DOHH2 (cell line): ENCODE measurements around the gene LGR5.

Experiments used
- H3F3A ChIP-seq: fragments of 200-600 bp; sonication (generic), shearing (Covaris generic); 2 replicates; pipeline ENCODE4 v1.6.0; 2016; ENCODE audit warnings: antibody characterized with exemption, mild to moderate bottlenecking; ENCODE audit not compliant: control insufficient read depth, insufficient read depth
- H3K27ac ChIP-seq: fragments of 200-600 bp; sonication (generic); 2 replicates; pipeline ENCODE4 v1.5.1; 2014; ENCODE audit warnings: low read depth, mild to moderate bottlenecking, low read length, moderate library complexity
- H3K27me3 ChIP-seq: fragments of 200-600 bp; sonication (generic); 2 replicates; pipeline ENCODE4 v1.6.1; 2014; ENCODE audit warnings: mild to moderate bottlenecking, low read length, mixed read lengths; ENCODE audit not compliant: control insufficient read depth
- H3K36me3 ChIP-seq: fragments of 200-600 bp; sonication (generic); 2 replicates; pipeline ENCODE4 v1.6.1; 2014; ENCODE audit warnings: mild to moderate bottlenecking, low read length, moderate library complexity, mixed read lengths; ENCODE audit not compliant: control insufficient read depth
- H3K4me1 ChIP-seq: fragments of 200-600 bp; sonication (generic); 2 replicates; pipeline ENCODE4 v1.6.1; 2014; ENCODE audit warnings: mild to moderate bottlenecking, low read length, mixed read lengths; ENCODE audit not compliant: control insufficient read depth
- H3K4me2 ChIP-seq: fragments of 200-600 bp; sonication (generic); 2 replicates; pipeline ENCODE4 v1.6.0; 2014; ENCODE audit warnings: mild to moderate bottlenecking, low read length, moderate library complexity
- H3K4me3 ChIP-seq: fragments of 200-600 bp; sonication (generic); 2 replicates; pipeline ENCODE4 v1.5.1; 2014; ENCODE audit warnings: mild to moderate bottlenecking, low read length, mixed read lengths
- H3K79me2 ChIP-seq: fragments of 200-600 bp; sonication (generic); 2 replicates; pipeline ENCODE4 v1.6.1; 2014; ENCODE audit warnings: mild to moderate bottlenecking, low read length, mixed read lengths; ENCODE audit not compliant: control insufficient read depth
- H3K9me2 ChIP-seq: fragments of 200-600 bp; sonication (generic); replicated peaks from 2 replicates; pipeline ENCODE4 v1.6.1; 2014; ENCODE audit warnings: mild to moderate bottlenecking, low read length, mixed read lengths; ENCODE audit not compliant: control insufficient read depth
- H3K9me3 ChIP-seq: fragments of 200-600 bp; sonication (generic); 2 replicates; pipeline ENCODE4 v1.6.1; 2014; ENCODE audit warnings: antibody characterized with exemption, low read length, mixed read lengths; ENCODE audit not compliant: control insufficient read depth, insufficient read depth
- H4K20me1 ChIP-seq: fragments of 200-600 bp; sonication (generic); 2 replicates; pipeline ENCODE4 v1.6.0; 2014; ENCODE audit warnings: low read depth, mild to moderate bottlenecking, antibody characterized with exemption, low read length, moderate library complexity; ENCODE audit not compliant: control insufficient read depth, insufficient read depth
- EZH2phosphoT487 ChIP-seq: fragments of 200-600 bp; sonication (generic); IDR thresholded peaks from 2 replicates; pipeline ENCODE4 v1.6.1; 2017; ENCODE audit warnings: borderline replicate concordance, mild to moderate bottlenecking, antibody characterized with exemption, low read length, moderate library complexity, mixed read lengths
- TF ChIP-seq, protein P1 (sequence below): fragments of 200-600 bp; sonication (generic); IDR thresholded peaks from one replicate; pipeline ENCODE4 v1.5.1; 2014; ENCODE audit warnings: antibody characterized with exemption, mild to moderate bottlenecking, low read depth, low read length; ENCODE audit not compliant: poor library complexity, severe bottlenecking

The LGR5 gene

GRCh38 chr12:71439613-71440344 is at the start of gene LGR5:
Gene LGR5 (plus strand): TSS chr12:71439798. CDS start chr12:71440081, 283 bp downstream.
- no peaks in the 10 kb centered on the region for H3K36me3 ChIP-seq
- no peaks in the 10 kb centered on the region for H4K20me1 ChIP-seq
- H3K79me2 ChIP-seq: no peaks in the 10 kb centered on the region
- no peaks in the 10 kb centered on the region for H3K4me1 ChIP-seq
- no peaks in the 10 kb centered on the region for H3K9me2 ChIP-seq
- H3K27ac ChIP-seq: no peak within 1 kb of the TSS
- peaks cover 19% of the 10 kb centered on the region for H3K9me3 ChIP-seq
- no peak within 1 kb of the TSS for H3K4me2 ChIP-seq
- no peaks in the 10 kb centered on the region for H3F3A ChIP-seq
- TF ChIP-seq, protein P1, sequence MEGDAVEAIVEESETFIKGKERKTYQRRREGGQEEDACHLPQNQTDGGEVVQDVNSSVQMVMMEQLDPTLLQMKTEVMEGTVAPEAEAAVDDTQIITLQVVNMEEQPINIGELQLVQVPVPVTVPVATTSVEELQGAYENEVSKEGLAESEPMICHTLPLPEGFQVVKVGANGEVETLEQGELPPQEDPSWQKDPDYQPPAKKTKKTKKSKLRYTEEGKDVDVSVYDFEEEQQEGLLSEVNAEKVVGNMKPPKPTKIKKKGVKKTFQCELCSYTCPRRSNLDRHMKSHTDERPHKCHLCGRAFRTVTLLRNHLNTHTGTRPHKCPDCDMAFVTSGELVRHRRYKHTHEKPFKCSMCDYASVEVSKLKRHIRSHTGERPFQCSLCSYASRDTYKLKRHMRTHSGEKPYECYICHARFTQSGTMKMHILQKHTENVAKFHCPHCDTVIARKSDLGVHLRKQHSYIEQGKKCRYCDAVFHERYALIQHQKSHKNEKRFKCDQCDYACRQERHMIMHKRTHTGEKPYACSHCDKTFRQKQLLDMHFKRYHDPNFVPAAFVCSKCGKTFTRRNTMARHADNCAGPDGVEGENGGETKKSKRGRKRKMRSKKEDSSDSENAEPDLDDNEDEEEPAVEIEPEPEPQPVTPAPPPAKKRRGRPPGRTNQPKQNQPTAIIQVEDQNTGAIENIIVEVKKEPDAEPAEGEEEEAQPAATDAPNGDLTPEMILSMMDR: no peak
- no peak for TF ChIP-seq EZH2phosphoT487
- peaks cover 12% of the 10 kb centered on the region for H3K27me3 ChIP-seq
- H3K4me3 ChIP-seq: no peak within 1 kb of the TSS

GRCh38 chr12:71392521-71393145 is 47.0 kb upstream of the LGR5 start:
- H3K79me2 ChIP-seq: no peaks in the 10 kb centered on the region
- TF ChIP-seq EZH2phosphoT487: no peak
- TF ChIP-seq, protein P1: peak; percentile 75
- no peaks in the 10 kb centered on the region for H3K27me3 ChIP-seq
- no peaks in the 10 kb centered on the region for H3F3A ChIP-seq
- no peaks in the 10 kb centered on the region for H3K9me2 ChIP-seq
- no peak overlapping the region for H3K4me3 ChIP-seq
- no peaks in the 10 kb centered on the region for H3K9me3 ChIP-seq
- no peaks in the 10 kb centered on the region for H4K20me1 ChIP-seq
- H3K4me2 ChIP-seq: no peak overlapping the region
- no peaks in the 10 kb centered on the region for H3K4me1 ChIP-seq
- no peak overlapping the region for H3K27ac ChIP-seq
- no peaks in the 10 kb centered on the region for H3K36me3 ChIP-seq

DNA sequence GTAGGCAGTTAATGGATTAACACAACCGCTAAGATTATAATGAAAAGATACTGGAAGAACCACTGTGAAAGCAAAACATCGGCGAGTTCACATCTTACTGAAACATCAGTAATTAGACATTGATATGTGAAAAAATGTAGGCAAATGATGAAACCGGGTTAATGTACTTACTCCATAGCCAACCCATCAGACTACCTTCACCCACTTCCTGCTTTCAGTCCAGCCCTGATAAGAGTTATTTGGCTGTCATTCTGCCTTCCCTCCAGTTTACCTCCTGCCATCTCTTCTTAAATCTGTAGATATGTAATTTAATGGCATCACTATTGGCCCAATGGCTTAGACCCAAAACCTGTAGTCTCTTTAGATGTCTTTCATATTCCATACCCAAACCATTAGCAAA is 46.0 kb upstream of the LGR5 start:
- H3K9me2 ChIP-seq: no peaks in the 10 kb centered on the region
- H3K79me2 ChIP-seq: no peaks in the 10 kb centered on the region
- no peak overlapping the region for H3K27ac ChIP-seq
- no peaks in the 10 kb centered on the region for H3K36me3 ChIP-seq
- H3K4me2 ChIP-seq: no peak overlapping the region
- no peaks in the 10 kb centered on the region for H3K27me3 ChIP-seq
- H3K4me3 ChIP-seq: no peak overlapping the region
- no peaks in the 10 kb centered on the region for H3K9me3 ChIP-seq
- TF ChIP-seq, protein P1: no peak
- TF ChIP-seq EZH2phosphoT487: no peak
- no peaks in the 10 kb centered on the region for H4K20me1 ChIP-seq
- no peaks in the 10 kb centered on the region for H3F3A ChIP-seq
- H3K4me1 ChIP-seq: no peaks in the 10 kb centered on the region
